ENCODE measurements around the gene HYAL3.

DNA sequence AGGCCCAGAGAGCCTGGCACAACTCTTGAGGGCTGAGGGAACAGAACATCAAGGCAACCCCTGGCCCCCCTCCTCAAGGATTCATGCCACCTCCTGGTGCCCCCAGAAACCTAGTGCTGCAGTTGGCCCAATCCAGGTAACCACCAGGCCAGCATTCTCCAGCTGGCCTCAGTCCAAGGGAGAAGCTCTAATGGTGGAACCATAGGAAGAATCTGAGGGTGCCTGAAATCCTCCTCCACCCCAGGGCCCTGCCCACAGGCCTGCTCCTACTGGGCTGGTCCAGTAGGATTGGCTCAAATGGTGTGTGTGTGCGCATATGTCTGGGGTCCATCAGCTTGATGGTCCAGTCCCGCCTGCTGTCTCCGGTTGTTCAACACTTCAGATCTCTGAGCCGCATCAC, 15.6 kb upstream of the HYAL3 start:
- TF ChIP-seq, protein P1, sequence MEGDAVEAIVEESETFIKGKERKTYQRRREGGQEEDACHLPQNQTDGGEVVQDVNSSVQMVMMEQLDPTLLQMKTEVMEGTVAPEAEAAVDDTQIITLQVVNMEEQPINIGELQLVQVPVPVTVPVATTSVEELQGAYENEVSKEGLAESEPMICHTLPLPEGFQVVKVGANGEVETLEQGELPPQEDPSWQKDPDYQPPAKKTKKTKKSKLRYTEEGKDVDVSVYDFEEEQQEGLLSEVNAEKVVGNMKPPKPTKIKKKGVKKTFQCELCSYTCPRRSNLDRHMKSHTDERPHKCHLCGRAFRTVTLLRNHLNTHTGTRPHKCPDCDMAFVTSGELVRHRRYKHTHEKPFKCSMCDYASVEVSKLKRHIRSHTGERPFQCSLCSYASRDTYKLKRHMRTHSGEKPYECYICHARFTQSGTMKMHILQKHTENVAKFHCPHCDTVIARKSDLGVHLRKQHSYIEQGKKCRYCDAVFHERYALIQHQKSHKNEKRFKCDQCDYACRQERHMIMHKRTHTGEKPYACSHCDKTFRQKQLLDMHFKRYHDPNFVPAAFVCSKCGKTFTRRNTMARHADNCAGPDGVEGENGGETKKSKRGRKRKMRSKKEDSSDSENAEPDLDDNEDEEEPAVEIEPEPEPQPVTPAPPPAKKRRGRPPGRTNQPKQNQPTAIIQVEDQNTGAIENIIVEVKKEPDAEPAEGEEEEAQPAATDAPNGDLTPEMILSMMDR (IDR thresholded peaks at IDR 0.05): no peak
- TF ChIP-seq SP1 (CRISPR knock-in tag; conservative IDR thresholded peaks at IDR 0.05): no peak
